Tibial artery (tissue), 4 donors: Measurements from ENCODE around the gene MOXD1.
"Not testable (repeated sequence)": the region's sequence is repeated elsewhere in the genome, so short reads cannot be mapped to it uniquely, and the experiment has no call there.

Experiments used
- DNase-seq, 2 donors: peaks; one replicate each; pipeline ENCODE4 v3.0.0-alpha.2; 2019
- H3K27ac ChIP-seq, 2 donors: fragments of 200-600 bp; sonication (generic) in 1 of 2; 1 replicate in 1 of 2; 2 replicates in 1 of 2; pipeline ENCODE4 v1.5.1; 2018 to 2019; ENCODE audit warnings: mild to moderate bottlenecking in 1 of 2
- H3K27me3 ChIP-seq, 2 donors: fragments of 200-600 bp; sonication (generic) in 1 of 2; one replicate each; pipeline versions ENCODE4 v1.5.1 to v1.6.0; 2016 to 2019
- H3K36me3 ChIP-seq, 3 donors: fragments of 200-600 bp; sonication (generic) in 2 of 3; one replicate each; pipeline ENCODE4 v1.5.1; 2016 to 2019; ENCODE audit warnings: mild to moderate bottlenecking in 2 of 3
- H3K4me1 ChIP-seq, 4 donors: fragments of 200-600 bp; sonication (generic) in 2 of 4; 1 replicate in 3 of 4; 2 replicates in 1 of 4; pipeline ENCODE4 v1.5.1; 2016 to 2019
- H3K4me3 ChIP-seq, 2 donors: fragments of 200-600 bp; sonication (generic) in 1 of 2; 1 replicate in 1 of 2; 2 replicates in 1 of 2; pipeline ENCODE4 v1.5.1; 2018 to 2019; ENCODE audit warnings: mild to moderate bottlenecking in 2 of 2
- H3K9me3 ChIP-seq, 3 donors: fragments of 200-600 bp; sonication (generic) in 1 of 3; one replicate each; pipeline ENCODE4 v1.5.1; 2016 to 2019
- intact Hi-C: fragments of 100-400 bp; cut with DNase I; formaldehyde crosslinking; loops from one replicate; pipeline ENCODE4 v1.15.0; 2023; ENCODE audit warnings: low total_unique reads
- TF ChIP-seq, protein P1 (sequence below), 2 experiments: fragments of 200-600 bp in 1 of 2; fragments of 450-650 bp in 1 of 2; IDR thresholded peaks; one replicate each; pipeline ENCODE4 v1.5.1; 2017 to 2019; ENCODE audit warnings: antibody characterized with exemption in 2 of 2, mild to moderate bottlenecking in 1 of 2, moderate library complexity in 1 of 2

MOXD1 gene

DNA sequence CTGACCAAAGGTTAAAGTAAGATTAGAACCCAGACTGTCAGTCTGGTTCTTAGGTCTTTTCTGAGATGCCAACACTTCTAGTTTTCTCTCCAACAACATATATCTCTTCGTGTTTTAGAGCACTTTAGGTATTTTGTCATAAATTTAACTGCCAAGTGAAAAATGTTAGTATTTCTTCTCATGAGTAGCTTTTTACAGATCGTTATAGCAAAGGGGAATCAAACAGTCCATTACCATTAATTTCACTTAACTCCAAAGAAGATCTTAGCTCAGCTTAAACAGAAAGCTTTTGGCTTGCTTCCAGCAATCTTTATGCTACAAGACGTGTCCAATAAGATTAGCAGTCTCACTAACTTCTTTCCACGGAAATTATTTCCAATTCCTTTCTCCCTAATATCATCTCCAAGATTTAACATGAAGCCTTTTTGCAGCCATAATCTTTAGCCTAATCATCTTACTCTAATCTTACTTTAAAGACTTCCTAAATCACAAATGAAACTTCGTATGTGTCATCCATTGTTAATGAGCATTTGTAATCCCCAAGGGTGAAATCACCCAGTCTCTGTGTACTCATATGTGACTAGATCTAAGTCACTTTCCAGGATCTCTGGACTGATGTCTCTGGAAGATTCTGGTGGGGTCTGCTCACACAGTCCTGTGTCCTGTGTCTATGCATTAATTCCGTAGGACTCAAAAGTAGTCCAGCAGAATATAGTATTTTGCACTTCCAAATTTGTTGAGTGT is 38.7 kb downstream of the MOXD1 start:
- Histone ChIP-seq H3K9me3 (no peaks in the 10 kb centered on the region), H3K27ac (no peak overlapping the region), H3K4me3 (no peak overlapping the region), H3K4me1 (no peaks in the 10 kb centered on the region), H3K36me3 (no peaks in the 10 kb centered on the region), H3K27me3 (no peaks in the 10 kb centered on the region)
- no peak for DNase-seq
- TF ChIP-seq, protein P1, sequence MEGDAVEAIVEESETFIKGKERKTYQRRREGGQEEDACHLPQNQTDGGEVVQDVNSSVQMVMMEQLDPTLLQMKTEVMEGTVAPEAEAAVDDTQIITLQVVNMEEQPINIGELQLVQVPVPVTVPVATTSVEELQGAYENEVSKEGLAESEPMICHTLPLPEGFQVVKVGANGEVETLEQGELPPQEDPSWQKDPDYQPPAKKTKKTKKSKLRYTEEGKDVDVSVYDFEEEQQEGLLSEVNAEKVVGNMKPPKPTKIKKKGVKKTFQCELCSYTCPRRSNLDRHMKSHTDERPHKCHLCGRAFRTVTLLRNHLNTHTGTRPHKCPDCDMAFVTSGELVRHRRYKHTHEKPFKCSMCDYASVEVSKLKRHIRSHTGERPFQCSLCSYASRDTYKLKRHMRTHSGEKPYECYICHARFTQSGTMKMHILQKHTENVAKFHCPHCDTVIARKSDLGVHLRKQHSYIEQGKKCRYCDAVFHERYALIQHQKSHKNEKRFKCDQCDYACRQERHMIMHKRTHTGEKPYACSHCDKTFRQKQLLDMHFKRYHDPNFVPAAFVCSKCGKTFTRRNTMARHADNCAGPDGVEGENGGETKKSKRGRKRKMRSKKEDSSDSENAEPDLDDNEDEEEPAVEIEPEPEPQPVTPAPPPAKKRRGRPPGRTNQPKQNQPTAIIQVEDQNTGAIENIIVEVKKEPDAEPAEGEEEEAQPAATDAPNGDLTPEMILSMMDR (IDR thresholded peaks at IDR 0.05), result no peak
- intact Hi-C loops, result no loop called here

DNA sequence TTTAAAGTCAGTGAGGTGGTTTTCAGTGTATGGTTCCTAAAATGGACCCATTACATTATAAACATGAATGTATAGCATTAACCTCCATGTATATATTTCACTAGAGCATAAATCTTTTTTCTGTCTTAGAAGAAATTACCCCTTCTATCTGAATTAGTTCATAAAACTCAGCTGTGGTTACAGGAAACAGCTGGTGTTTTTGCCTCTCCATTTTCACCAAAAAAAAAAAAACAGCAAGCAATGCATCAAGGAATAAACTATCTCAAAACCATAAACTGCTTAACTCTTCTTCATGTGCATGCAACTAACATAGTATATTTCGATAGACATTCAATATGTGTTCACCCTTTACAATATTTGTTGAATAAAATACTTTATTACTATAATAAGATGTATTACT is 40.2 kb downstream of the MOXD1 start:
- no peak overlapping the region for H3K27ac ChIP-seq
- TF ChIP-seq, protein P1 (IDR thresholded peaks at IDR 0.05), result no peak
- peaks cover 0 to 9% (median 0%) of the 10 kb centered on the region in 4 donors for H3K4me1 ChIP-seq
- H3K9me3 ChIP-seq, result no peaks in the 10 kb centered on the region
- DNase-seq, result no peak
- intact Hi-C loops, result no loop called here
- H3K36me3 ChIP-seq, result no peaks in the 10 kb centered on the region
- H3K27me3 ChIP-seq, result no peaks in the 10 kb centered on the region
- no peak overlapping the region for H3K4me3 ChIP-seq

DNA sequence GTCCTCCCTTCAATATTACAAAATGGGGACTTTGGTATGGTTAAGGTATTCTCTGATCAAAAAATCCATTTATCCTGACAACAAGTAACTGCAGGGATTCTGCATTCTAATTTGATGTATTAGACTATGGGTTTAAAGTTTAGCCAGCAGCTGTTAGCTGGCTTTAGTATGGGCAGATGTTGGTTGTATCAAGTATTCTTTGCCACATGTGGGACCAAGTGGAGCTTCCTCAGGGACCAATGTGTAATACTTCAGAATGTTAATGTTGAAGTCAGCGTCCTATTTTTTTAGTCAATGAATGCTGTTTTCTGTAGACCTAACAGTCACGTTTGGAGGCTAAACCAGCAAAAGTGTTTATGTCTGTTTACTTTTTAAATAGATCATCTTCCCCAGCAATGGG is 41.4 kb downstream of the MOXD1 start:
- TF ChIP-seq, protein P1 (IDR thresholded peaks at IDR 0.05), result no peak
- intact Hi-C loops, result no loop called here

DNA sequence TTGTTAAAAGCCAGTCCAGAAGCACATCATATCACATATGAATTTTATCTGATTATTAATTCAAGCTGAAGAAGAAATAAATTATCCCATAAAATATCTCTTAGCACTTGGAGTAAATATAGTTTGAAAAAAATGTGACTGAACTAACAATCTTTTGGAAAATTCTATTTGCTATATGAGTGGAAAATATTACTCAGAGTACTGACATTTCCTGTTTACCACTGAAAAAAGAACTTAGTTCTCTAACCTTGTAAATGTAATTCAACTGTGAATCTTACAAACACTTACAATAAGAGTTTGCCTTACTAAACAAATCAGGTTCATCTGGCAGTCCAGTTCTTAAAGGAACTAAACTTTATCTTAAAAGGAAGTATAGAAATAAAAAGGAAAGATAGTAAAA is 44.2 kb downstream of the MOXD1 start:
- no peak overlapping the region for H3K27ac ChIP-seq
- H3K4me1 ChIP-seq, result peaks cover 0 to 9% (median 0%) of the 10 kb centered on the region in 4 donors
- DNase-seq, result no peak
- H3K4me3 ChIP-seq, result no peak overlapping the region
- intact Hi-C loops, result no loop called here
- TF ChIP-seq, protein P1 (IDR thresholded peaks at IDR 0.05), result no peak
- no peaks in the 10 kb centered on the region for H3K36me3 ChIP-seq
- no peaks in the 10 kb centered on the region for H3K9me3 ChIP-seq
- no peaks in the 10 kb centered on the region for H3K27me3 ChIP-seq

More for the DNA sequence above, 41.4 kb downstream of the MOXD1 start:
- Histone ChIP-seq H3K36me3 (no peaks in the 10 kb centered on the region), H3K27ac (no peak overlapping the region), H3K4me1 (peaks cover 0 to 9% (median 0%) of the 10 kb centered on the region in 4 donors), H3K27me3 (no peaks in the 10 kb centered on the region), H3K9me3 (no peaks in the 10 kb centered on the region), H3K4me3 (no peak overlapping the region)
- no peak for DNase-seq

DNA sequence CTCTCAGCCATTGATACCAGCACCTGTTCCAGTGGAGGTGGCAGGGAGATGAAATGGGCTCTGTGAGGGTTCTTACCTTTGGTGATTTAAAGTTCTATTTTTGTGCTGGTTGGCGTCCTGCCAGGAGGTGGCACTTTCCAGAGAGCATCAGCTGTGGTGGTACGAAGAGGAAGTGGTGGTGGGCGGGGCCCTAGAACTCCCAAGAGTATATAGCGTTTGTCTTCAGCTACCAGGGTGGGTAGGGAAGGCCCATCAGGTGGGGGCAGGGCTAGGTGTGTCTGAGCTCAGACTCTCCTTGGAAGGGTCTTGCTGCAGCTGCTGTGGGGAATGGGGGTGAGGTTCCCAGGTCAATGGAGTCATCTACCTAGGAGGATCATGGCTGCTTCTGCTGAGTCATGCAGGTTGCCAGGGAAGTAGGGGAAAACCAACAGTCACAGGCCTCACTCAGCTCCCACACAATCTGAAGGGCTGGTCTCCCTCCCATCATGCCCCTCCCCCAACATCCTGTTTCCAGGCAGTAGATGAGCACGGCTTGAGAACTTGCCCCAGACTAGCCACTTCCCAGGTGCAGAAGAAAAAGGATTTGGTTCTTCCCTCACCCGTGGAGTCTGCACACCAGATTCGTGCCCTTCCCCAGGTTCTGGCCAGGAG is 46.6 kb downstream of the MOXD1 start:
- no peak overlapping the region for H3K4me3 ChIP-seq
- intact Hi-C loops, result no loop called here
- no peaks in the 10 kb centered on the region for H3K36me3 ChIP-seq
- no peaks in the 10 kb centered on the region for H3K9me3 ChIP-seq
- TF ChIP-seq, protein P1 (IDR thresholded peaks at IDR 0.05), result no peak
- DNase-seq, result peak; percentile 23 to 64
- no peak overlapping the region for H3K27ac ChIP-seq
- no peaks in the 10 kb centered on the region for H3K27me3 ChIP-seq
- H3K4me1 ChIP-seq, result peaks cover 0 to 9% (median 0%) of the 10 kb centered on the region in 4 donors

DNA sequence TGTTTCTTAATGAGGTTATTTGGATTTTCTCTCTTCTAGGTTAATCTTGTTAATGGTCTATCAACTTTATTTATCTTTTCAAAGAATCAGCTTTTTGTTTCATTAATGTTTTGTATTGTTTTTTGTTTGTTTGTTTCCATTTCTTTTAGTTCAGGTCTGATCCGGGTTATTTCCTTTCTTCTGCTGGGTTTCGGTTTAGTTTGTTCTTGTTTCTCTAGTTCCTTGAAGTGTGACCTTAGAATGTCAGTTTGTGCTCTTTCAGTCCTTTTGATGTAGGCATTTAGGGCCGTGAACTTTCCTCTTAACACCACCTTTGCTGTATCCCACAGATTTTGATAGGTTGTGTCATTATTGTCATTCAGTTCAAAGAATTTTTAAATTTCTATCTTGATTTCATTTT is 49.3 kb downstream of the MOXD1 start:
- H3K9me3 ChIP-seq, intact Hi-C loops, DNase-seq, H3K36me3 ChIP-seq, H3K27ac ChIP-seq, H3K27me3 ChIP-seq, H3K4me3 ChIP-seq, H3K4me1 ChIP-seq: not testable (repeated sequence)
